MCF 10A (cell line): ENCODE measurements around the gene OR2AJ1. TPM values are rescaled to one million over a fixed set of nuclear protein-coding genes. Genes with fewer than 3 reads are reported as not detected.
"Not testable (repeated sequence)": the region's sequence is repeated elsewhere in the genome, so short reads cannot be mapped to it uniquely, and the experiment has no call there.

ENCODE experiments used
- BruUV-seq: library from RNA; stranded (reverse); fragments of 400-500 nt; replicated peaks from 2 replicates; lab custom pipeline; 2021; lab: Mats Ljungman, UMichigan
- CTCF ChIA-PET: fragments of 300-600 bp; sonication (Branson Sonifier 250); formaldehyde crosslinking; extraction: SDS; loops from one replicate; lab custom pipeline; 2021; ENCODE audit warnings: antibody characterized with exemption, inconsistent platforms; lab: Yijun Ruan, JAX
- POLR2A ChIA-PET: fragments of 300-600, 350-650 bp; sonication (Branson Sonifier 250); formaldehyde crosslinking; extraction: SDS; loops from one replicate; lab custom pipeline; 2020; ENCODE audit warnings: antibody characterized with exemption, inconsistent platforms; lab: Yijun Ruan, JAX
- DNase-seq: peaks from one replicate; pipeline ENCODE4 v3.0.0-alpha.2; 2018; ENCODE audit not compliant: unreplicated experiment
- H3K27ac Mint-ChIP-seq: one replicate; pipeline ENCODE4 v1.8.0; 2022; ENCODE audit warnings: mild to moderate bottlenecking, low read depth, mixed read lengths; ENCODE audit not compliant: unreplicated experiment
- H3K27me3 Mint-ChIP-seq: one replicate; pipeline ENCODE4 v1.8.0; 2022; ENCODE audit warnings: mixed read lengths; ENCODE audit not compliant: insufficient read depth, unreplicated experiment
- H3K36me3 Mint-ChIP-seq: one replicate; pipeline ENCODE4 v1.8.0; 2022; ENCODE audit warnings: mild to moderate bottlenecking, moderate library complexity, mixed read lengths; ENCODE audit not compliant: insufficient read depth, unreplicated experiment
- H3K4me1 Mint-ChIP-seq: one replicate; pipeline ENCODE4 v1.8.0; 2022; ENCODE audit warnings: mixed read lengths; ENCODE audit not compliant: insufficient read depth, unreplicated experiment
- H3K4me3 Mint-ChIP-seq: one replicate; pipeline ENCODE4 v1.8.0; 2022; ENCODE audit warnings: mild to moderate bottlenecking, moderate library complexity, mixed read lengths; ENCODE audit not compliant: unreplicated experiment
- H3K9me3 Mint-ChIP-seq: one replicate; pipeline ENCODE4 v1.8.0; 2022; ENCODE audit warnings: mixed read lengths; ENCODE audit not compliant: unreplicated experiment
- intact Hi-C: fragments of 100-400 bp; cut with micrococcal nuclease; formaldehyde crosslinking; loops from 2 replicates; pipeline ENCODE4 v1.14.1; 2022
- total RNA-seq: library from RNA; stranded (reverse); gene quantifications from 2 replicates; pipeline ENCODE4 v1.2.3, GENCODE V29; 2022
- TF ChIP-seq, protein P1 (sequence below): fragments of 200-600 bp; IDR thresholded peaks from one replicate; pipeline ENCODE4 v1.8.0; 2022; ENCODE audit warnings: antibody characterized with exemption, mild to moderate bottlenecking; ENCODE audit not compliant: unreplicated experiment

The OR2AJ1 gene
- total RNA-seq, 1 experiment from 2014 or later: not detected

- no peaks in the 10 kb centered on the region for H3K4me1 Mint-ChIP-seq
- no peak overlapping the region for H3K4me3 Mint-ChIP-seq
- H3K27me3 Mint-ChIP-seq: no peaks in the 10 kb centered on the region
- no peaks in the 10 kb centered on the region for H3K9me3 Mint-ChIP-seq
- H3K36me3 Mint-ChIP-seq: no peaks in the 10 kb centered on the region
- no TSS peak for BruUV-seq
- POLR2A ChIA-PET: no interaction called here
- no peak for DNase-seq
- CTCF ChIA-PET: interaction anchor here (0.6 to 1.0 kb wide), 4 partner anchors 72 to 692 kb away, joined by 3 to 5 read pairs (median 4); no protein-coding TSS in a partner anchor
- intact Hi-C loops: no loop called here
- TF ChIP-seq, protein P1, sequence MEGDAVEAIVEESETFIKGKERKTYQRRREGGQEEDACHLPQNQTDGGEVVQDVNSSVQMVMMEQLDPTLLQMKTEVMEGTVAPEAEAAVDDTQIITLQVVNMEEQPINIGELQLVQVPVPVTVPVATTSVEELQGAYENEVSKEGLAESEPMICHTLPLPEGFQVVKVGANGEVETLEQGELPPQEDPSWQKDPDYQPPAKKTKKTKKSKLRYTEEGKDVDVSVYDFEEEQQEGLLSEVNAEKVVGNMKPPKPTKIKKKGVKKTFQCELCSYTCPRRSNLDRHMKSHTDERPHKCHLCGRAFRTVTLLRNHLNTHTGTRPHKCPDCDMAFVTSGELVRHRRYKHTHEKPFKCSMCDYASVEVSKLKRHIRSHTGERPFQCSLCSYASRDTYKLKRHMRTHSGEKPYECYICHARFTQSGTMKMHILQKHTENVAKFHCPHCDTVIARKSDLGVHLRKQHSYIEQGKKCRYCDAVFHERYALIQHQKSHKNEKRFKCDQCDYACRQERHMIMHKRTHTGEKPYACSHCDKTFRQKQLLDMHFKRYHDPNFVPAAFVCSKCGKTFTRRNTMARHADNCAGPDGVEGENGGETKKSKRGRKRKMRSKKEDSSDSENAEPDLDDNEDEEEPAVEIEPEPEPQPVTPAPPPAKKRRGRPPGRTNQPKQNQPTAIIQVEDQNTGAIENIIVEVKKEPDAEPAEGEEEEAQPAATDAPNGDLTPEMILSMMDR: no peak
- H3K27ac Mint-ChIP-seq: no peak overlapping the region
Observed at GRCh38 chr1:247935781-247936180, 11.1 kb downstream of the OR2AJ1 start.

GRCh38 chr1:247936415-247936814 lies 11.7 kb downstream of the OR2AJ1 start:
- intact Hi-C loops: no loop called here
- Mint-ChIP-seq H3K9me3 (no peaks in the 10 kb centered on the region), H3K4me3 (no peak overlapping the region), H3K27ac (no peak overlapping the region), H3K36me3 (no peaks in the 10 kb centered on the region), H3K27me3 (no peaks in the 10 kb centered on the region), H3K4me1 (no peaks in the 10 kb centered on the region)
- ChIA-PET POLR2A (no interaction called here), CTCF (interaction anchor here (0.6 to 1.0 kb wide), 8 partner anchors 9 to 683 kb away, joined by 3 to 5 read pairs (median 3); partner anchors contain the start of gene OR2AJ1)
- TF ChIP-seq, protein P1: no peak
- no peak for DNase-seq
- BruUV-seq: no TSS peak

GRCh38 chr1:247936965-247937734 lies 12.5 kb downstream of the OR2AJ1 start:
- H3K4me3 Mint-ChIP-seq, H3K36me3 Mint-ChIP-seq, POLR2A ChIA-PET, H3K9me3 Mint-ChIP-seq, H3K27ac Mint-ChIP-seq, intact Hi-C loops, H3K4me1 Mint-ChIP-seq, BruUV-seq, H3K27me3 Mint-ChIP-seq, DNase-seq: not testable (repeated sequence)
- TF ChIP-seq, protein P1: peak; percentile 60
- CTCF ChIA-PET: interaction anchor here (0.7 to 1.0 kb wide), 5 partner anchors 9 to 254 kb away, joined by 3 read pairs; no protein-coding TSS in a partner anchor

DNA sequence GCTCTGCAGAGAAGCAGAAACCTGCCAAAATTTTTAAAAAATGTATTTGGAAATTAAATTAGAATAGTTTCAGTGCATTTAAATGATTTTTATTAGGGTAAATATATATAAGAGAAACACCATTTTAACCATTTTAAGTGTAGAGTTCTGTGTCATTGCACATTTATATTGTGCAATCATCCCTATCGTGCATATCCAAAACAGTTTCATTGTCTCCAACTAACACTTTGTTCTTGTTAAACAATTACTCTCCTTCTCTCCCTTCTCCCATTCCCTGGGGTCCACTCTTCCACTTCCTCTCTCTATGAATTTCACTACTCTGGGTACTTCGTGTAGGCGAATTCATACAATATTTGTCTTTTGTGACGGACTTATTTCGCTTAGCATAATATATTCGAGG lies 17.9 kb downstream of the OR2AJ1 start:
- Mint-ChIP-seq H3K9me3 (peaks cover 19% of the 10 kb centered on the region), H3K4me1 (no peaks in the 10 kb centered on the region), H3K36me3 (no peaks in the 10 kb centered on the region), H3K4me3 (no peak overlapping the region), H3K27ac (no peak overlapping the region), H3K27me3 (no peaks in the 10 kb centered on the region)
- BruUV-seq: no TSS peak
- intact Hi-C loops: no loop called here
- TF ChIP-seq, protein P1: no peak
- DNase-seq: no peak
- ChIA-PET CTCF (no interaction called here), POLR2A (interaction anchor here (1.5 kb wide), 1 partner anchor 20 kb away, joined by 5 read pairs; no protein-coding TSS in a partner anchor)
